ENCODE measurements around the gene INTS15.
"Not testable (repeated sequence)": the region's sequence is repeated elsewhere in the genome, so short reads cannot be mapped to it uniquely, and the experiment has no call there.

Gene INTS15

DNA sequence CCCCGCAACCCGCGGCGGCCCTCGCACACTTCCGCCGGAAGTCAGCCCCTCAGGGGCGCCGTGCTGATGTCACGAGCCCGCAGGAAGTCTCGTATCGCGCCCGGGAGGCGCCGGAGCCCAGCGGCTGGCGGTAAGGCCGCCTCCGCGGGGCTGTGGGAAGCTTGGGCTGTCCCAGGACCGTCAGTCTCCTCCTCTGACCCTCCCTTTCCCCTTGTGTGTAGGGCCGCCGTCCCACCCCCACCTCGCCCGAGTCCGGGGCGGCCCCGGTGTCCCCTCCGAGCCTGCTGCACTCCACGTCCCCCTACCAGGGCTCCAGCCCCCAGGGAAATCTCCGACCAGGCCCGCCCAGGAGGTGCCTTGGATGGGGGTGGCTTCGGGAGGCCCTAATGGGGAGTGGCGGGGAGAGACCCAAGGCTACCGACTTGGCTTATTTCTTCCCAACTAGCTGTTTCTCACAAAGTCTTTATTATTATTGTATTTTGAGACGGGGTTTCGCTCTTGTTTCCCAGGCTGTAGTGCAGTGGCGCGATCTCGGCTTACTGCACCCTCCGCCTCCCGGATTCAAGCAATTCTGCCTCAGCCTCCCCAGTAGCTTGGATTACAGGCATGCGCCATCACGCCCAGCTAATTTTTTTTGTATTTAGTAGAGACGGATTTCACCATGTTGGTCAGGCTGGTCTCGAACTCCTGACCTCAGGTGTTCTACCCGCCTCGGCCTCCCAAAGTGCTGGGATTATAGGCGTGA is 12.3 kb upstream of the INTS15 start, which contains the start of gene ZDHHC4:
ZDHHC4 (plus strand) TSS at position 86 of the 745 bp plus-strand sequence. CDS start 3,108 bp downstream, outside the sequence.
- DNase-seq, result peak; percentile 87

DNA sequence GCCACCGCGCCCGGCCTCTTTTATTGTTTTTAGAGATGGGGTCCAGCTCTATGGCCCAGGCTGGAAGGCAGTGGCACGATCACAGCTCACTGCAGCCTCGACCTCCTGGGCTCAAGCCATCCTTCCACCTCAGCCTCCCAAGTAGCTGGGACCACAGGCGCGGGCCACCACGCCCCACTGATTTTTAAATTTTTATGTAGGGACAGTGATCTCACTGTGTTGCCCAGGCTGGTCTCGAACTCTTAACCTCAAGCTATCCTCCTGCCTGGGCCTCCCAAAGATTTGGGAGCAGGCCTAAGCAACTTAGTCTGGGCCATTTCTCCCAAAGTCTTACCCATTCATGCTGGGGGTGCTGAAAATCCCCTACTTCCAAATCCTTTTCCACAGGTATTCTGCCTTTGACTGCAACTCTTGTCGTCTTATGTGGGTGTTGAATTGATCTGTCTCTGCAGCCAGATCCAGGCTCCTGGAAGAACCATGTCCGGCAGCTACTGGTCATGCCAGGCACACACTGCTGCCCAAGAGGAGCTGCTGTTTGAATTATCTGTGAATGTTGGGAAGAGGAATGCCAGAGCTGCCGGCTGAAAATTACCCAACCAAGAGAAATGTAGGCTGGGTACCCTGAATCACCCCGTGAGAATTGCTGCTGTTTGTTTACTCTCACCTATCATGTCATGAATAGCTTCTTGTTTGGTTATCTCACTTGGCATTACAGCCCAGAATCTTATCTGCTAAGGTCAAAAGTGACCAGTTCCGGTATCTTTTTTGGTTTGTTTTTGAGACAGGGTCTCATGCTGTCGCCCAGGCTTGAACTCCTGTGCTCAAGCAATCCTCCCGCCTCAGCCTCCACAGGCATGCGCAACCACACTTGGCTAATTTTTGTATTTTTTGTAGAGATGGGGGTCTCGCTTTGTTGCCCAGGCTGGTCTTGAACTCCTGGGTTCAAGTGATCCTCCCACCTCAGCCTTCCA is 11.4 kb upstream of the INTS15 start:
- DNase-seq, result no peak

DNA sequence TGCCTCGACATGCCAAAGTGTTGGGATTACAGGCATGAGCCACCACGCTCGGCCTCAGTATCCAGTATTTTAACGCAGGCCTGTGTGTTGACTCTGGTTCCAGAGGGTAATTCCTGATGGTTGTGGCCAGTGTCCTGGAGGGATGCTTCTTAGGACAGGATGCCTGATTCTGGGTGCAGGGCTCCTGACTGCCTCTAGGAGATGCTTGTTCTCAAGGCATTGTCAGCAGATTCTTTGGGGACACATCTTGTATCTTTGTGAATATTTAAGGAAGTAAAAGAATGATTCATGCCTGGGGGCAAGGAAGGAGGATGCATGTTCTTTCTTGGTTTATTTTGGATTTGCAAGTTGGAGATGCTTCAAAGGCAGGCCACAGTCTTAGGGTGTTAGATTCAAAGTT is 10.4 kb upstream of the INTS15 start:
- DNase-seq, result no peak

DNA sequence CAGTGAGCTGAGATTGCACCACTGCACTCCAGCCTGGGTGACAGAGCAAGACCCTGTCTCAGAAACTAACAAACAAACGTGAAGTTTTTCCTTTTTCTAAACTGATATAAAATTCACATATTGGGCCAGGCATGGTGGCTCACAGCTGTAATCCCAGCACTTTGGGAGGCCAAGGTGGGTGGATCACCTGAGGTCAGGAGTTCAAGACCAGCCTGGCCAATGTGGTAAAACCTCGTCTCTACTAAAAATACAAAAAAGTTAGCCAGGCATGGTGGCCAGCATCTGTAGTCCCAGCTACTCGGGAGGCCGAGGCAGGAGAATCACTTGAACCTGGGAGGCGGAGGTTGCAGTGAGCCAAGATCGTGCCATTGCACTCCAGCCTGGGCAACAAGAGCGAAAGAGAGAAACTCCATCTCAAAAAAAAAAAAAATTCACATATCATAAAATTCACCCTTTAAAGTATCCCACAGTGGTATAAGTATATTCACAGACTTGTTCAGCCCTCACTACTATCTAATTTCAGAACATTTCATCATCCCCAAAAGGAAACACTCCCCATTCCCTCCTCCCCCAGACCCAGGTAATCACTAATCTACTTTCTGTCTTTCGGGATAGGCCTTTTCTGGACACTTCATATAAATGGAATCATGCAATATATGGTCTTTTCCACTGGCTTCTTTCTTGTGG is 3.9 kb upstream of the INTS15 start:
- not testable (repeated sequence) for DNase-seq

DNA sequence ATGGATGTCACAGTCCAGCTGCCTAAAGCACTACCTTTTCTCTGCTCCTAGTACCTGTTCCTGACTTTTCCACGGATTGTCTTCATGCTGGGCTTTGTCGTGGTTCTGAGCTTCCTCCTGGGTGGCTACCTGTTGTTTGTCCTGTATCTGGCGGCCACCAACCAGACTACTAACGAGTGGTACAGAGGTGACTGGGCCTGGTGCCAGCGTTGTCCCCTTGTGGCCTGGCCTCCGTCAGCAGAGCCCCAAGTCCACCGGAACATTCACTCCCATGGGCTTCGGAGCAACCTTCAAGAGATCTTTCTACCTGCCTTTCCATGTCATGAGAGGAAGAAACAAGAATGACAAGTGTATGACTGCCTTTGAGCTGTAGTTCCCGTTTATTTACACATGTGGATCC is 1.3 kb upstream of the INTS15 start:
- DNase-seq, result no peak

DNA sequence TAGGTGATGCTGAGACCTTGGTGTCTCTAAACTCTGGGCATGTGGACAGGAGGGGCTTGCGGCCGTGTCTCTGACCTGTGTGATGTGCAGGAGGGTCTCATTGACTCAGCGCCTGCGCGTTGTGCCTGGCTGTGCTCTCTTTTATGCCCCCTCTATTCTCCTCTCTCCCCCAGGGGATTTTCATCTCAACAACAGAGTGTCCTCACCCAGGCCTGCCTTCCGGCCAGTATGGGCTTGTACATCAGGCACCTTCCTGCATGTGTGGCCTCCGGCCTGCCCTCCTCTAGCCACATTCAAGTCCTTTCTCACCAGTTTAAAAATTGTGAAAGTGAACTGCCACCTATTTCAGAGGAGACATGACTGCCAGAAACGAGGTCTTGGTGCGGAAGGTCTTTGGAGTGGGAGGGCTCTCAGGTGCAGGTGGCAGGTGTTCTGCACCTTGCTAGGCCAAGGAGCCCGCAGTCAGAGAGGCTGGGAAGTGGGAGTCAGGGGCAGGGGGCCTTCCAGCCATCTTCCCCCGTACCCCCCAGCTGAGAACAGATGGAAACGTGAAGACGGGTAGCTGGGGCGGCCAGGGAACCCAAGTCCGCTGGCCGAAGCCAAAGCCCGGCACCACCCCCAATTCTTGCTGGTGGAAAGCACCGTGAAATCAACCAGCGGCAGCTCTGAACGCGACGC is 531 bp upstream of the INTS15 start:
- DNase-seq, result no peak

DNA sequence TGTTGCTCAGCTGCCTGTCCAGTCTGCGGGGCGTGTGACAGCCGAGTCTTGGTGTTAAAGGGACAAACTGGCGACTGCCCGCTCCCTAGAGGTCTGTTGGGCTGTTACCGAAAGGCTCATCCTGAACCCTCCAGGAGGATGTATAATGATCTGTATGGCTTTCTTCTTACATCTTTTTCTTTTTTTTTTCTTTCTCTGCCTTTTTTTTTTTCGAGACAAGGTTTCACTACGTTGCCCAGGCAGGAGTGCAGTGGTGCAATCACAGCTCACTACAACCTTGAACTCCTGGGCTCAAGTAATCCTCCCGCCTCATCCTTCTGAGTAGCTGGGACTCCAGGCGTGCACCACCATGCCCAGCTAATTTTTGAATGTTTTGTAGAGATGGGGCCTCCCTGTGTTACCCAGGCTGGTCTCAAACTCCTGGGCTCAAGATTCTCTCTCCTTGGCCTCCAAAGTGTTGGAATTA is 857 bp downstream of the INTS15 start:
- peak; percentile 54 for DNase-seq

DNA sequence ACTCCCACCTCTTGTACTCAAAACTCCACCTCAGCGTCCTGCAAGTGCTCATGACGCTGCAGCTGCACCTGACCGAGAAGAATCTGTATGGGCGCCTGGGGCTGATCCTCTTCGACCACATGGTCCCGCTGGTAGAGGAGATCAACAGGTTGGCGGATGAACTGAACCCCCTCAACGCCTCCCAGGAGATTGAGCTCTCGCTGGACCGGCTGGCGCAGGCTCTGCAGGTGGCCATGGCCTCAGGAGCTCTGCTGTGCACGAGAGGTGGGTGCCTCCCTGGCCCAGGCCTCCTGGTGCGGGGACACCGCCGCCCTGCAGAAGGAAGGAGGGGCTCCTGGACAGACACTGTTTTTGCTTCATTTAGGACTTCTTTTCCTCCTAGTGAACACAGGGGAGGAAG is 10.3 kb downstream of the INTS15 start:
- no peak for DNase-seq

DNA sequence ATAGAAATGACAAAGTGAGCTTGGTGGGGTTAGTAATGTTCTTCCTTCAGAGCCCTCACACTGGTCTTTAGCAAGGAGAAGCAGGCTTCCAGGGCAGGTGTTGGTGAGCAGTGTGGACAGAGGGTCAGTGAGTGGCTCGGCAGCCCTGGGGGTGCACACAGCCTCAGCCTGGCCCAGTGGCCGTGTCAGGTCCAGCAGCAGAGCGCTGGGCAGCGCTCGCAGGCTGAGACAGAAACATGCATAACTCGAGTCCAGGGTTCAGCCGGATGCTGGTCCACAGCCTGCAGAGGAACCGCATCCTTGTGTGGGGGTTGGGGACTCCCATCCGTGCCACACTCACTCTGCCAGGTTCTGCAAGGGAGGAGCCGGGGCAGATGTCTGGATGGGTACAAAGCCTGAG is 14.6 kb downstream of the INTS15 start:
- no peak for DNase-seq

DNA sequence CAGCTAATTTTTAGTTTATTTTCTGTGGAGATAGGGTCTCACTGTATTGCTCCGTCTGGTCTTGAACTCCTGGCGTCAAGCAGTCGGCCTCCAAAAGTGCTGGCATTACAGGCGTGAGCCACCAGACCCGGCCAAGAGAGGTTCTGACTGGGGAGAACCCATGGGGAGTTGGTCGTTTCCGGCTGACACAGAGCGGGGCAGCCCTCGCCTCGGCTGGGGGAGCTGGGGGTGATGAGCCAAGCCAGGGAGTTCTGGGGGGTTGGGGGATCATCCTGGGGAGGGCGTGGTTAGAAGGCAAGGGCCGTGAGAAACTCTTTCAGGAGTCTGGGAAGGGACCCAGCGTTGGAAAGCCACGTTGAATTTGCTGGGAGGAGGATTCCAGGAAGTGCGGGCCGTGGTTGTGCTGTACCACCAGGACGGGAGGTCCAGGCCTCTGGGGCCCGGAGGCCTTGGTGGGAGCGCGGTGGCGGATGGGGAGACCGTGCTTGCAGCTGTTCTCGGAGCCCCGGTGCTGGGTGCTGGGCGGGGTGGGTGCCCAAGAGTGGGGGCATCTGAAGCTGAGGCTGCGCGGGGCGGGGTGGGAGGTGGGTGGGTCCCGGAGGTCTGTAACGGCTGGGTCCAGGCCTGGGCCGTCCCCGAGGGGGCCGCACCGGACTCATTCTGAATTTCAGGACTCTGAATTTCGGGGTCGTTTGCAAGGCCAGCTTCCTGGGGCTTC is 17.2 kb downstream of the INTS15 start:
- DNase-seq, result no peak

DNA sequence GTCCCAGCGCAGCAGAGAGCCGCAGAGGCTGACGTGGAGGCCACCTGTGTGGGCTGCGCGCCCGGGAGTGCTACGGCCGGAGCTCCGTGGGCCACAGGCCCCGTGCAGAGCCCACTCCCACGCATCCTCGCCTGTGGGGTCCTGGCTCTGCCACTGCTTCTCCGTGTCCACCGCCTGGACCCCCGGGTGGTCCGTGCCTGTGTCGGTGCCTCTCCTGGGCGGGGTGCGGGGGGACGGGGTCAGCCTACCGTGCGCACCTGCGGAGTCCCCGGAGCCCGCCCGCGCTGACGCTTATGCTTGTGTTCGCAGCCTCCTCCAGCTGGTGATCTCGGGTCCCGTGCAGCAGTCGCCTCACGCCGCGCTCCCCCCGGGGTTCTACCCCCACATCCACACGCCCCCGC is 17.8 kb downstream of the INTS15 start:
- no peak for DNase-seq

DNA sequence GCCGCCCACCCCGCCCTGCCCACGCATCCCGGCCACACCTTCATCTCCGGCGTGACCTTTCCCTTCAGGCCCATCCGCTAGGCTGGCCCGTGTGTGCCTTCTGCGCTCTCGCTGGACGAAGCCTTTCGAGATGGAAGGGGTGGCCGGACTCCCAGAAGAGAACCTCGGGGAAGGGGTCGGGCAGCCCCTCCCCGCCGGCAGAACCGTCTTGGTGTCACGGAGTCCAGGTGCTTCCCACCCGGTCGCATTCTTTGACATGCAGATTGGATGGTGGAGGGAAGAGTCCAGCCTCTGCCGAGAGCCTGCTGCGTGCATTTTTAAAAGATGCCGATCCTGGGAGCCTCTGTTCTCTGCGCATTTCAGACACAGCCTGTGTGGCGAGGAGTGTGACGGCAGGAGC is 18.3 kb downstream of the INTS15 start:
- DNase-seq, result no peak

DNA sequence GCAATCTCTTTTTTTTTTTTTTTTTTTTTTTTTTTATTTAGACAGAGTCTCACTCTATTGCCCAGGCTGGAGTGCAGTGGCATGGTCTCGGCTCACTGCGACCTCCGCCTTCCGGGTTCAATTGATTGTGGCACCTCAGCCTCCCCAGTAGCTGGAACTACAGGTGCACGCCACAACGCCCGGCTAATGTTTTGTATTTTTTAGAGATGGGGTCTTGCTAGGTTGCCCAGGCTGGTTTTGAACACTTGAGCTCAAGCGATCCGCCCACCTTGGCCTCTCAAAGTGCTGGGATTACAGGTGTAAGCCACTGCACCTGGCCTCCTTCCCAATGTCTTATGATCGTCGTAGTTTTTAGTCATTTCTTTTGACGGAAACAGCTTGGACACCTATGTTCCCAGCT is 19.0 kb downstream of the INTS15 start:
- DNase-seq, result no peak

DNA sequence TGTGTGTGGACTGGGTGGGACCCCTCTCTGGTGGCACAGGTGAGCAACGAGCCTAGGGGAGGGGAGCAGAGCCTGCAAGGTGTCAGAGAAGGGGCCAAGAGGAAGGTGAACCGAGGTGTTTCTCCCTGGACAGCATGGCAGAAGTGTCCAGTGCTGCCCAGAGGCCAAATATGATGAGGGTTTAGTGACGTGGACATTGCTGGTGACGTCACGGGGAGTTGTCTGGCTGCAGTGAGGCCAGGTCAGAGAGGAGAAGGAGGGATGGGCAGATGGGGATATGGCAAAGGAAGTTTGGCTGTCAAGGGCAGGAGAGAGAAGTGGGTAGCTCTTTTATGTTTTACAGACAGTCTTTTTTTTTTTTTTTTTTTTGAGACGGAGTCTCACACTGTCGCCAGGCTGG is 23.0 kb downstream of the INTS15 start:
- DNase-seq, result no peak

DNA sequence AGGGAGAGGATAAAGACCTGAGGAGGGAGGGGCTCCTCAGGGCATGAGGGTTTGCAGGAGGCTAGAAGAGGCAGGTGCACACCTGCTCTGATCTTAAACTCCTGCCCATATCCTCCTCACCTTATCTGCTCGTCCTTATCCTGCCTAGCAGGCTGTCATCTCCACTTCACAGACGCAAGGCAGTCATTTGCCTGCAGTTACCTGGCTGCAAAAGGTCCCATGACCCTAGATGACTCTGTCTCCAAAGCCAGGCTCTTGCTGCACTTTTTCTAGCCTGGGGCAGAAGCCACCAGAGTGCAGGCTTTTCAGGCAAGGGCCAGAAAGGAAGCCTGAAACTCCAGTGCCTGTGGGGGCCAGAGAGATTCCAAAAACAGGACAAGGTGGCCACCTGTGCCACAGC is 23.9 kb downstream of the INTS15 start:
- DNase-seq, result no peak

DNA sequence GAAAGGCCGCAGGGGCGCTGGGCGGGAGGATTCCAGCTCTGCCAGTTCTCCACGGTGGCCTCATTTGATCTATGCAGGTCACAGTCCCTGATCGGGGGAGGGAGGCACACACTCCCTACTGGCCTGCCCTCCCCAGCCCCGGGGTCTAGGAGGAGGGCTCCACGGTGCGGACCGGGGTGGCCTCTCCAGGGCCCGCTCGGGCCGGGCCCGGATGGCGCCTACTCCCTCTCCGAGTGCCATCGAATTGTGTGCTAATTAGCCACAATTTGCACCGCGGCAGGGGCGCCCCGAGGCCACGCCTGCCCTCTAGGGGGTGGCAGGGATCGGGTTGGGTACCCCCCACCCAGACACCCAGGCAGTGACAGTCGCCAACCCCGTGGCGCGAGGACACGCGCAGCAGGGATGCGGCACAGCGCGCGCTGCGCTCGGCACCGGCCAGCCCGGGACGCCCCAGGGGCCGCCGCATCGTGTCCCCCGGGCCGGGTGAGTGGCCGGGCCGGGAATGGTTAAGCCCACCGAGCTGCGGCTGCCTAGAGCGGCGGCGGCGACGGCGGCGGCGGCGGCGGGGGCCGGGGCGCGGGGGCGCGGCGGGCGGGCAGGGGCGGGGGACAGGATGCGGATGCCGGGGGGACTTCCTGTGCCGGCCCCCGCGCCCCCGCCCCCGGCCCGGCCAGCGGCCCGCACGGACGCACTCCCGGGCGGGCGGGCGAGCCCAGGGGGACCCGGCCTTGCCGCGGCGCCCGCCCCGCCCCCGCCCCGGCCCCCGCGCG is 25.3 kb downstream of the INTS15 start, which contains the start of gene ZNF853:
ZNF853 (plus strand) TSS at position 658 of the 770 bp plus-strand sequence. CDS start 565 bp downstream, outside the sequence.
- peak; percentile 4 for DNase-seq

DNA sequence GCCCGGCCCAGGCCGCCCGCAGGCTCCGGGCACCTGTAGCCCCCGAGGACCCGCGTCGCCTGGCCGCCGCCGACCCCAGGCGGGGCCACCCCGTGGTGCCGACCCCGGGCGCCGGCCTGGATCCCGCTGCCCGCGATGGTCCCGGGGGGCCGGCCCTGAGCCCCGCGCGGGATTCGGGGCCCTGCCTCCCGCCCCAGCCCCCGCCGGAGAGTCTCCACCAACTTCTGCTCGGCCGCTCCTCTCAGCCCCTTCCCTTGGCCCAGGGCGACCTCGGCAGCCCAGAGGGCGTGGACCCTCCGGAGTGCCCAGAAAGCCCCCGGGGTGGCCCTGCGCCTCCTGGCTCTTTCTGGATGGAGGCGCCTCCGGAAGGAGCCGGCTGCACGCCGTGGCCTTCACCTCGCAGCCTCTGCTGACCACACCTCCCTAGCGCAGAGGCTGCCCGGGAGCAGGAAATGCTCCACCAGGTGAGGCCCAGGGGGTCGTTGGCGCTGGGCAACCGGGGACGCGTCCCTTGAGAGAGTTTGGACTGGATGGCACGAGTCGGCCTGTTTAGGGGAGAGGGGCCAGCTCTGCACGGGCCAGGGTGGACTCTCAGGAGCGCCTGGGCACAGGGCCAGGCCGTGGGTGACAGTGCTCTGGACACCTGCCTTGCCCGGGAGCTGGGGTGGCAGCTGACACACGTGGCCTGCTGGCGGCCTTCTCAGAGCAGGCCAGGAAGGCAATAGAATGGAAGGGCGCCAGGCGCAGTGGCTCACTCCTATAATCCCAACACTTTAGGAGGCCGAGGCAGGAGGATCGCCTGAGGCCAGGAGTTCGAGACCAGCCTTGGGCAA is 26.1 kb downstream of the INTS15 start:
- no peak for DNase-seq

DNA sequence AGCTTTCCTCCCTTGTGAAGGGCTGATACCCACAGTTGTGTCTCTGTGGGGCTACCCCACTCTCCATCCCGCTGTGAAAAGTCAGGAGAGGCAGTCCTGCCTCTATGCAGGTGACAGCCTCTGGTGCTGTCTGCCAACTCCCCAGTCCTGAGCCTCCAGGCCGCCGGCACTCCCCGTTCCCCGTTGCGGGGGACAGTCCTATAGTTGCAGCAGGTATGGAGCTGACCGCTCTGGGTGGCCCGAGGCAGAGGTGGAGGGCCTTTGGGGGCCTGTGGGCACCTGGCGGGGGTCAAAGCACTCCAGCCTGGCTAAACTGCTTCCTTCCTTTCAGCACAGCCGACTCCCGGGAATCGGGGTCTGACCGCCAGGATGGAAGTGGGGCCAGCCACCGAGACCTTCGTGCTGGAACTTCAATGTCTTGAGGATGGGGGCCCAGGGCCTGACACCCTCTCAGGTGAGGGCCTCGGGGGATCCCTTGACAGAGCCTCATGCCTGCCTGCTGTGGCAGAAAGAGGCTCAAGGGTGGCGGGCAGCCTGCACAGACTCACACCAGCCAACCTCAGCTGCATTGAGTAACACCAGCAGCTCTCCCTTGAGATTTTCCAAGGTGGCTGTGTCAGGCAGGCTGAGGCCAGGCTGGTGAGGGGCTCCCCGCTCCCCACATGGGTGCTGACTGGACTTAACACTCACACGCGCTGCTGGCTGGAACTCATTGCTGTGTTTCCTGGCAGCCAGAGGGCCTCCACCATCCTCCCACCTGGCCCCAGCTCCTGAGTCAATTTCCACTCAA is 27.2 kb downstream of the INTS15 start:
- no peak for DNase-seq

DNA sequence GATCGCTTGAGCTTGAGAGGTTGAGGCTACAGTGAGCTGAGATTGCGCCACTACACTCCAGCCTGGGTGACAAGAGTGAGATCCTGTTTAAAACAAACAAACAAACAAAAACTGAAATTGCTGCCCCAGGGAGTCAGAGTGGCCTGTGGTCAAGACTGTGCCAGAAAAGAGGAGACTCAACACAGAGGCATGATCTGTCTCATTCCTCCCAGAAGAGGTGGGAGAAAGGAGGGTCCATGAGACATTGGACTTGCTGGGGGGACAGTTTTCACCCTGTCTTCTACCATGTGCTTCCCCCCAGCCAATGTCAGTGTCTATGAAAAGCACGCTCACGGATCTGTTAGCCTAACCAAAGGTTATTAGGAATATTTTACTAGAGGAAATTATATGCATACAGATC is 28.8 kb downstream of the INTS15 start:
- no peak for DNase-seq
